Neural progenitor cell (in vitro differentiated cells): ENCODE measurements around the gene NEK6. TPM values are rescaled to one million over a fixed set of nuclear protein-coding genes. Genes with fewer than 3 reads are reported as not detected.

Source experiments
- DNase-seq: peaks from one replicate; pipeline ENCODE4 v3.0.0-alpha.2; 2016; ENCODE audit warnings: low spot score
- H2AFZ ChIP-seq: fragments of 200-600 bp; sonication (generic); replicated peaks from 2 replicates; pipeline ENCODE4 v1.6.1; 2016; ENCODE audit warnings: antibody characterized with exemption
- H3F3A ChIP-seq: fragments of 200-600 bp; sonication (generic); 2 replicates; pipeline ENCODE4 v1.6.1; 2016; ENCODE audit warnings: antibody characterized with exemption, low read depth
- H3K27ac ChIP-seq: fragments of 200-600 bp; sonication (generic); 2 replicates; pipeline ENCODE4 v1.5.1; 2016; ENCODE audit warnings: mild to moderate bottlenecking
- H3K27me3 ChIP-seq: fragments of 200-600 bp; sonication (generic); 2 replicates; pipeline ENCODE4 v1.6.1; 2016; ENCODE audit warnings: mild to moderate bottlenecking, moderate library complexity
- H3K36me3 ChIP-seq: fragments of 200-600 bp; sonication (generic); 2 replicates; pipeline ENCODE4 v1.5.1; 2016
- H3K4me1 ChIP-seq: fragments of 200-600 bp; sonication (generic); 2 replicates; pipeline ENCODE4 v1.6.1; 2016; ENCODE audit warnings: mixed run types
- H3K4me2 ChIP-seq: fragments of 200-600 bp; sonication (generic); 2 replicates; pipeline ENCODE4 v1.6.1; 2016
- H3K4me3 ChIP-seq: fragments of 200-600 bp; sonication (generic); 2 replicates; pipeline ENCODE4 v1.5.1; 2016
- H3K79me2 ChIP-seq: fragments of 200-600 bp; sonication (generic); 2 replicates; pipeline ENCODE4 v1.6.1; 2016; ENCODE audit warnings: low read depth
- H3K9ac ChIP-seq: fragments of 200-600 bp; sonication (generic); 2 replicates; pipeline ENCODE4 v1.6.1; 2016
- H3K9me3 ChIP-seq: fragments of 200-600 bp; sonication (generic); 2 replicates; pipeline ENCODE4 v1.5.1; 2016; ENCODE audit warnings: low read depth
- H4K20me1 ChIP-seq: fragments of 200-600 bp; sonication (generic); 2 replicates; pipeline ENCODE4 v1.6.1; 2016; ENCODE audit warnings: low read depth
- H3K27ac Mint-ChIP-seq: 3 replicates; pipeline ENCODE4 v1.8.0; 2021; ENCODE audit warnings: mixed read lengths
- H3K27me3 Mint-ChIP-seq: 2 replicates; pipeline ENCODE4 v1.8.0; 2022; ENCODE audit warnings: low read depth, mild to moderate bottlenecking, inconsistent platforms, moderate library complexity, mixed read lengths; ENCODE audit not compliant: insufficient read depth
- H3K36me3 Mint-ChIP-seq: 3 replicates; pipeline ENCODE4 v1.8.0; 2021; ENCODE audit warnings: mixed read lengths
- H3K4me1 Mint-ChIP-seq: 3 replicates; pipeline ENCODE4 v1.8.0; 2021; ENCODE audit warnings: mixed read lengths
- H3K4me3 Mint-ChIP-seq: 3 replicates; pipeline ENCODE4 v1.8.0; 2021; ENCODE audit warnings: mild to moderate bottlenecking, moderate library complexity, mixed read lengths
- H3K9me3 Mint-ChIP-seq: 3 replicates; pipeline ENCODE4 v1.8.0; 2020; ENCODE audit warnings: mixed read lengths
- CTCF ChIP-seq: fragments of 200-600 bp; sonication (generic); IDR thresholded peaks from 2 replicates; pipeline ENCODE4 v1.5.1; 2017; ENCODE audit warnings: antibody characterized with exemption, mild to moderate bottlenecking
- EZH2 ChIP-seq: fragments of 200-600 bp; sonication (generic); IDR thresholded peaks from 2 replicates; pipeline ENCODE4 v1.6.1; 2017; ENCODE audit warnings: antibody characterized with exemption, mild to moderate bottlenecking, moderate library complexity
- EZH2phosphoT487 ChIP-seq: fragments of 200-600 bp; sonication (generic); IDR thresholded peaks from 2 replicates; pipeline ENCODE4 v1.6.1; 2017; ENCODE audit warnings: antibody characterized with exemption
- total RNA-seq: library from RNA; depleted of rRNA; stranded (reverse); fragments of >200 nt; gene quantifications from 2 replicates; pipeline ENCODE4 v1.2.3, GENCODE V29; 2015; ENCODE audit warnings: low replicate concordance

Gene NEK6
- total RNA-seq, 1 donor from 2014 or later: 18.5 TPM

DNA sequence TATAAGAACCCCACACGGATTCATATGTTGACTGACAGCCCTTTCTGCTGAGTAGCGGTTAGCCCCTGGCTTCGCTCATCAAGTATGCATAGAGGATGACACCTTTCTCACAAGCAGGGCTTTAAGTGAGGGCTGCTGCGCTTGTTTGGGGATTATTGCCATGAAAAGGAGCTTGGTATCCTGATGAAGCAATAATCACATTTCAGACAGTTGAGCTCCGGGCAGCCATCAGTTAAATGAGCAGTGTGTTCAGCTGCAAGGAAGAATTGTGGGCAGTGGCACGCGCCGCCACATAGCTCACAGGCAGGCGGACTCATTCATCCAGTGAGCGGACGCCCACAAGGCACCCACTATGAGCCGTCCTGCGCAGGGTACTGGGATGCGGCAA is 77.6 kb downstream of the NEK6 start:
- H3K27ac Mint-ChIP-seq: peak overlapping the region; percentile 19
- peaks cover 2% of the 10 kb centered on the region for H3K27me3 Mint-ChIP-seq
- Histone ChIP-seq H3F3A (peaks cover 6% of the 10 kb centered on the region), H3K27ac (no peak overlapping the region), H3K27me3 (no peaks in the 10 kb centered on the region), H2AFZ (no peak overlapping the region), H3K9ac (no peak overlapping the region), H3K79me2 (no peaks in the 10 kb centered on the region), H3K36me3 (no peaks in the 10 kb centered on the region), H3K9me3 (no peaks in the 10 kb centered on the region), H4K20me1 (peaks cover 19% of the 10 kb centered on the region), H3K4me1 (peaks cover 15% of the 10 kb centered on the region), H3K4me3 (no peak overlapping the region), H3K4me2 (no peak overlapping the region)
- no peak for DNase-seq
- peaks cover 8% of the 10 kb centered on the region for H3K9me3 Mint-ChIP-seq
- TF ChIP-seq EZH2phosphoT487 (no peak), CTCF (no peak), EZH2 (no peak)
- H3K4me3 Mint-ChIP-seq: no peak overlapping the region
- H3K4me1 Mint-ChIP-seq: peaks cover 21% of the 10 kb centered on the region
- H3K36me3 Mint-ChIP-seq: peaks cover 18% of the 10 kb centered on the region

DNA sequence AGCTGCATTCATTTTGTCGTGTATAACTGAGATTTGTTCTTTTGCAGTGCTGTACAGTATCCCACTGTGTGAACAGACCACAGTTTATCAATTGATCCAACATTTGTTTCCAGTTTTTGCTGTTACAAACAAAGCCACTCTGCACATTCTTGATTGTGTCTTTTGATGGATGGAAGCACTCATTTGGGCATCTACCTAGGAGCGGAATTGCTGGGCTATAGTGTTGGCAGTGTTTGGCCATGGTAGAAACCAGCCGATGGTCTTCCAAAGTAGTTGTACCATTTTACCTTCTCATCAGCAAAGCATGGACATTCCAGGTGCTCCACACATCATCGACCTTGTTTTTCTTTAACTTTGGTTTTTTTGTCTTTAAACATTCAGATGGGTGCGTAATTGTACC is 79.8 kb downstream of the NEK6 start:
- H3K79me2 ChIP-seq: no peaks in the 10 kb centered on the region
- peaks cover 25% of the 10 kb centered on the region for H4K20me1 ChIP-seq
- no peak overlapping the region for H3K27ac ChIP-seq

GRCh38 chr9:124339603-124340146 is 81.9 kb downstream of the NEK6 start:
- H3K4me1 Mint-ChIP-seq: peaks cover 29% of the 10 kb centered on the region
- H4K20me1 ChIP-seq: peaks cover 34% of the 10 kb centered on the region
- no peak overlapping the region for H3K4me2 ChIP-seq
- H2AFZ ChIP-seq: no peak overlapping the region
- peaks cover 8% of the 10 kb centered on the region for H3K9me3 Mint-ChIP-seq
- H3K27me3 ChIP-seq: no peaks in the 10 kb centered on the region
- no peak overlapping the region for H3K4me3 ChIP-seq
- H3K27ac Mint-ChIP-seq: no peak overlapping the region
- peaks cover 5% of the 10 kb centered on the region for H3K27me3 Mint-ChIP-seq
- peaks cover 15% of the 10 kb centered on the region for H3F3A ChIP-seq
- H3K36me3 Mint-ChIP-seq: peaks cover 15% of the 10 kb centered on the region
- H3K9me3 ChIP-seq: no peaks in the 10 kb centered on the region
- H3K27ac ChIP-seq: no peak overlapping the region
- no peak overlapping the region for H3K9ac ChIP-seq
- peaks cover 21% of the 10 kb centered on the region for H3K4me1 ChIP-seq
- TF ChIP-seq EZH2: no peak
- no peak for TF ChIP-seq CTCF
- TF ChIP-seq EZH2phosphoT487: no peak
- H3K79me2 ChIP-seq: no peaks in the 10 kb centered on the region
- H3K36me3 ChIP-seq: no peaks in the 10 kb centered on the region
- H3K4me3 Mint-ChIP-seq: no peak overlapping the region
- DNase-seq: peak; percentile 52

More for the DNA sequence above, 79.8 kb downstream of the NEK6 start:
- H3K9me3 Mint-ChIP-seq: peaks cover 8% of the 10 kb centered on the region
- no peak overlapping the region for H3K4me3 ChIP-seq
- no peak overlapping the region for H3K4me3 Mint-ChIP-seq
- H3K27me3 Mint-ChIP-seq: peaks cover 5% of the 10 kb centered on the region
- no peak for TF ChIP-seq EZH2phosphoT487
- TF ChIP-seq CTCF: no peak
- TF ChIP-seq EZH2: no peak
- H3K9me3 ChIP-seq: no peaks in the 10 kb centered on the region
- peaks cover 14% of the 10 kb centered on the region for H3K4me1 ChIP-seq
- H3K4me1 Mint-ChIP-seq: peaks cover 21% of the 10 kb centered on the region
- H2AFZ ChIP-seq: no peak overlapping the region
- DNase-seq: no peak
- no peaks in the 10 kb centered on the region for H3K27me3 ChIP-seq
- no peak overlapping the region for H3K4me2 ChIP-seq
- no peak overlapping the region for H3K27ac Mint-ChIP-seq
- no peak overlapping the region for H3K9ac ChIP-seq
- H3K36me3 Mint-ChIP-seq: peaks cover 18% of the 10 kb centered on the region
- H3K36me3 ChIP-seq: no peaks in the 10 kb centered on the region
- peaks cover 4% of the 10 kb centered on the region for H3F3A ChIP-seq
